ENCODE measurements around the gene REST.

- no peak for TF ChIP-seq CTCF (IDR thresholded peaks at IDR 0.05)
- TF ChIP-seq POLR2A (IDR thresholded peaks at IDR 0.05), result no peak
Observed at GRCh38 chr4:56972809-56973208, 65.1 kb downstream of the REST start.

Measured in heart left ventricle (tissue), 13 donors.